HCT116 (cell line): ENCODE data around the gene PREP. TPM values are rescaled to one million over a fixed set of nuclear protein-coding genes. Genes with fewer than 3 reads are reported as not detected.

ENCODE experiments used
- ATAC-seq: fragments of 200-7000 bp; cut with Tn5 transposase; 2 replicates; pipeline ENCODE4 v1.9.1; 2020; ENCODE audit warnings: mild to moderate bottlenecking, moderate library complexity
- BruUV-seq: library from RNA; stranded (reverse); fragments of 400-500 nt; replicated peaks from 2 replicates; lab custom pipeline; 2021; lab: Mats Ljungman, UMichigan
- CTCF ChIA-PET: fragments of 300-600 bp; sonication (Branson Sonifier 250); formaldehyde crosslinking; loops from one replicate; lab custom pipeline; 2021; ENCODE audit warnings: antibody characterized with exemption; lab: Charles Lee
- POLR2A ChIA-PET: fragments of 300-600, 350-600 bp; sonication (Branson Sonifier 250); formaldehyde crosslinking; loops from one replicate; lab custom pipeline; 2021; ENCODE audit warnings: antibody characterized with exemption; lab: Charles Lee
- RAD21 ChIA-PET, 2 experiments: fragments of 300-600 bp; sonication (Branson Sonifier 250); formaldehyde crosslinking; loops; one replicate each; lab custom pipeline; 2023; ENCODE audit warnings: low total read pairs in 2 of 2; ENCODE audit not compliant: uncharacterized antibody in 2 of 2, unreplicated experiment in 2 of 2, low non-redundant PET in 1 of 2; lab: Charles Lee
- DNase-seq: peaks from one replicate; pipeline ENCODE4 v3.0.0-alpha.2; 2010; ENCODE audit warnings: low read depth, low spot score
- H2AFZ ChIP-seq: fragments of 200-600 bp; shearing (Covaris generic), sonication (generic); 2 replicates; pipeline ENCODE4 v1.6.1; 2017; ENCODE audit warnings: low read depth, mixed run types, mixed read lengths, antibody characterized with exemption, low read length; ENCODE audit not compliant: poor library complexity, severe bottlenecking
- H3K27ac ChIP-seq: 2 replicates; pipeline ENCODE4 v1.5.1; 2012; ENCODE audit warnings: low read depth, low read length
- H3K27me3 ChIP-seq: fragments of 200-600 bp; sonication (generic); 2 replicates; pipeline ENCODE4 v1.6.1; 2016; ENCODE audit warnings: mixed run types, low read length, mixed read lengths; ENCODE audit not compliant: insufficient read depth
- H3K36me3 ChIP-seq, 2 experiments: fragments of 200-500 bp in 1 of 2; fragments of 200-600 bp in 1 of 2; sonication (Bioruptor generic) in 1 of 2; sonication (generic) in 1 of 2; 2 replicates each; pipeline versions ENCODE4 v1.5.1 to v1.6.1; 2014 to 2016; ENCODE audit warnings: low read length in 2 of 2, inconsistent platforms in 1 of 2, mixed read lengths in 1 of 2, mixed run types in 1 of 2; ENCODE audit not compliant: insufficient read depth in 2 of 2, control insufficient read depth in 1 of 2
- H3K4me1 ChIP-seq, 2 experiments: fragments of 200-600 bp in 1 of 2; sonication (generic) in 1 of 2; 2 replicates each; pipeline versions ENCODE4 v1.5.1 to v1.6.1; 2012 to 2017; ENCODE audit warnings: low read length in 2 of 2, inconsistent platforms in 1 of 2, mild to moderate bottlenecking in 1 of 2, mixed read lengths in 1 of 2, mixed run types in 1 of 2, moderate library complexity in 1 of 2; ENCODE audit not compliant: insufficient read depth in 2 of 2, control insufficient read depth in 1 of 2
- H3K4me2 ChIP-seq: fragments of 200-600 bp; sonication (generic); 2 replicates; pipeline ENCODE4 v1.6.1; 2017; ENCODE audit warnings: mixed run types, low read length, mixed read lengths
- H3K4me3 ChIP-seq, 2 experiments: fragments of 200-600 bp in 1 of 2; sonication (generic) in 1 of 2; replicated peaks in 1 of 2; 2 replicates each; pipeline ENCODE4 v1.5.1; 2011 to 2016; ENCODE audit warnings: low read length in 2 of 2, control low read depth in 1 of 2, low read depth in 1 of 2, mild to moderate bottlenecking in 1 of 2, mixed read lengths in 1 of 2, mixed run types in 1 of 2
- H3K79me2 ChIP-seq: fragments of 200-600 bp; sonication (generic); 2 replicates; pipeline ENCODE4 v1.6.1; 2017; ENCODE audit warnings: mild to moderate bottlenecking, mixed run types, low read length, moderate library complexity, mixed read lengths; ENCODE audit not compliant: insufficient read depth
- H3K9ac ChIP-seq: fragments of 200-600 bp; sonication (generic); 2 replicates; pipeline ENCODE4 v1.6.1; 2016; ENCODE audit warnings: low read length, mixed read lengths
- H3K9me2 ChIP-seq: fragments of 200-600 bp; sonication (generic), shearing (Covaris generic); 2 replicates; pipeline ENCODE4 v1.6.1; 2017; ENCODE audit warnings: mixed run types, mild to moderate bottlenecking, moderate library complexity; ENCODE audit not compliant: insufficient read depth
- H3K9me3 ChIP-seq, 2 experiments: fragments of 200-500 bp in 1 of 2; fragments of 200-600 bp in 1 of 2; sonication (Bioruptor generic) in 1 of 2; sonication (generic) in 1 of 2; 2 replicates each; pipeline ENCODE4 v1.6.1; 2014 to 2017; ENCODE audit warnings: low read length in 2 of 2, mixed read lengths in 2 of 2, inconsistent platforms in 1 of 2, low read depth in 1 of 2, mild to moderate bottlenecking in 1 of 2, mixed run types in 1 of 2, moderate library complexity in 1 of 2; ENCODE audit not compliant: control insufficient read depth in 1 of 2, insufficient read depth in 1 of 2
- H4K20me1 ChIP-seq: fragments of 200-600 bp; sonication (generic), shearing (Covaris generic); 2 replicates; pipeline ENCODE4 v1.6.1; 2017; ENCODE audit warnings: mixed run types, mild to moderate bottlenecking, moderate library complexity; ENCODE audit not compliant: insufficient read depth
- CBX3 ChIP-seq: IDR thresholded peaks from 2 replicates; pipeline ENCODE4 v1.6.1; 2012; ENCODE audit warnings: low read depth
- CEBPB ChIP-seq: IDR thresholded peaks from 2 replicates; pipeline ENCODE4 v1.6.1; 2012; ENCODE audit warnings: low read depth
- RAD21 ChIP-seq: IDR thresholded peaks from 2 replicates; pipeline ENCODE4 v1.6.1; 2012; ENCODE audit warnings: low read depth, mild to moderate bottlenecking
- SIN3A ChIP-seq: IDR thresholded peaks from 2 replicates; pipeline ENCODE4 v1.6.1; 2012; ENCODE audit warnings: low read depth
- SP1 ChIP-seq: IDR thresholded peaks from 2 replicates; pipeline ENCODE4 v1.6.1; 2012; ENCODE audit warnings: low read depth
- TCF7L2 ChIP-seq: IDR thresholded peaks from 2 replicates; pipeline ENCODE4 v1.7.0; 2011; ENCODE audit warnings: borderline replicate concordance, inconsistent platforms; ENCODE audit not compliant: insufficient read depth, insufficient read length; ENCODE audit errors: extremely low read depth
- ZBTB33 ChIP-seq: IDR thresholded peaks from 2 replicates; pipeline ENCODE4 v1.6.1; 2011; ENCODE audit warnings: mild to moderate bottlenecking, low read length, moderate library complexity; ENCODE audit not compliant: insufficient replicate concordance; ENCODE audit errors: extremely low read depth
- ZNF274 ChIP-seq: fragments of 200-500 bp; sonication (Bioruptor generic); IDR thresholded peaks from 2 replicates; pipeline ENCODE4 v1.6.1; 2014; ENCODE audit warnings: mild to moderate bottlenecking, low read depth, low read length, inconsistent platforms
- intact Hi-C: fragments of 100-400 bp; cut with micrococcal nuclease; formaldehyde crosslinking; loops from 2 replicates; pipeline ENCODE4 v1.10.0; 2022
- total RNA-seq: library from RNA; stranded (reverse); gene quantifications from one replicate; pipeline ENCODE4 v1.2.1, GENCODE V29; 2021; ENCODE audit not compliant: unreplicated experiment

PREP gene
- total RNA-seq, 1 experiment from 2014 or later: 53.5 TPM

GRCh38 chr6:105294129-105294528, 108.8 kb downstream of the PREP start:
- no peak overlapping the region for H3K4me2 ChIP-seq
- ATAC-seq (no peak), DNase-seq (no peak)
- BruUV-seq: no TSS peak
- no peak for TF ChIP-seq CBX3
- no peak for TF ChIP-seq TCF7L2
- no peak for TF ChIP-seq ZBTB33
- TF ChIP-seq SP1: no peak
- TF ChIP-seq RAD21: no peak
- no peak for TF ChIP-seq SIN3A
- no peaks in the 10 kb centered on the region for H3K4me1 ChIP-seq
- H3K9me3 ChIP-seq: no peaks in the 10 kb centered on the region
- no peaks in the 10 kb centered on the region for H4K20me1 ChIP-seq
- ChIA-PET CTCF (no interaction called here), POLR2A (no interaction called here), RAD21 (no interaction called here)
- H3K9me2 ChIP-seq: no peaks in the 10 kb centered on the region
- H3K27me3 ChIP-seq: no peaks in the 10 kb centered on the region
- H3K9ac ChIP-seq: no peak overlapping the region
- no peaks in the 10 kb centered on the region for H3K79me2 ChIP-seq
- no peak overlapping the region for H3K27ac ChIP-seq
- no peaks in the 10 kb centered on the region for H3K36me3 ChIP-seq
- intact Hi-C loops: no loop called here
- H3K4me3 ChIP-seq: no peak overlapping the region
- H2AFZ ChIP-seq: no peak overlapping the region

GRCh38 chr6:105292689-105293339, 110.1 kb downstream of the PREP start:
- intact Hi-C loops: no loop called here
- RAD21 ChIA-PET: no interaction called here
- POLR2A ChIA-PET: no interaction called here
- Histone ChIP-seq H3K4me3 (no peak overlapping the region), H3K9ac (no peak overlapping the region), H3K79me2 (no peaks in the 10 kb centered on the region), H3K9me3 (no peaks in the 10 kb centered on the region), H2AFZ (no peak overlapping the region), H3K4me2 (no peak overlapping the region), H3K27me3 (no peaks in the 10 kb centered on the region), H3K27ac (no peak overlapping the region), H3K4me1 (no peaks in the 10 kb centered on the region), H3K9me2 (no peaks in the 10 kb centered on the region), H3K36me3 (peaks cover 3 to 4% of the 10 kb centered on the region in 2 experiments; a peak in 2 of 4 replicates), H4K20me1 (no peaks in the 10 kb centered on the region)
- DNase-seq (no peak), ATAC-seq (no peak)
- CTCF ChIA-PET: no interaction called here
- TF ChIP-seq CEBPB: no peak
- TF ChIP-seq ZNF274: no peak
- TF ChIP-seq SIN3A: no peak
- BruUV-seq: no TSS peak
